ENCODE measurements around the gene ANGPTL4.

DNA sequence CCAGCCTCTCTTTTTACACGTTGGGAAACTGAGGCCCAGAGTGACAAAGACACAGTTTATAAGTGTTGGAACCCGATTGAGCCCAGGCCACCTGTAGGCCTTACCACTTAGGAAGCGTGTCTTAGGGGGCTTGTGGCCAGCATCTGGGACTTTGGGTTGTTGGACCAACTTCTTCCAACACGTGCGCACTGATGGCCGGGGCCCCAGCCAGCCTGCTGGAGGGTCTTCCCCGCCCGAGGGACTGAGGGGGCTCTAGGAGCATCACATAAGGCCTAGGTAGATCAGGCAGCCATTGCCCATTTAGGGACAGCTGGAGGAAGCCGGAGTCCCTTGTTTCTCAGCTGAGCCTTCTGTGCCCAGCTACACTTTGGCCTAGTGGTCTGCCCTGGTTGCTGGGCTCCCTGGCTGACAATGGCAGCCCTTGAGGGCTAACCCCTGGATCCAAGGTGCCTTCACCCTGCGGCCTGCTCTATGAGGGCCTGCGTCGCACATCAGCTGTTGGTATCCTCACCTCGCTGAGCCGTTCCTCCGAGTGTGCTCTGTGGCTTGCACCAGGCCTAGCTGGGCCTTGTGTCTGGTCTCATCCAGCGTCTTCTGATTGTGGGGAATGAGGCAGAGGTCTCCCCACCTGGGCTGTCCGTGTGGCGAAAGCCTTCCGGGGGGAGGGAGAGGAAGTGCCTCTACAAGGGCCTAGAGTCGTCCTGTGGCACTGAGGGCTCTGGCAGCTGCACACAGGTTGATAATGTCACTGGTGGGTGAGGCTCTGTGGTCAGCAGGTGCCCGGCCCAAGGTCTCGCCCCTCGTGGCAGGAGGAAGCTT lies 27.5 kb downstream of the ANGPTL4 start:
- TF ChIP-seq, protein P1, sequence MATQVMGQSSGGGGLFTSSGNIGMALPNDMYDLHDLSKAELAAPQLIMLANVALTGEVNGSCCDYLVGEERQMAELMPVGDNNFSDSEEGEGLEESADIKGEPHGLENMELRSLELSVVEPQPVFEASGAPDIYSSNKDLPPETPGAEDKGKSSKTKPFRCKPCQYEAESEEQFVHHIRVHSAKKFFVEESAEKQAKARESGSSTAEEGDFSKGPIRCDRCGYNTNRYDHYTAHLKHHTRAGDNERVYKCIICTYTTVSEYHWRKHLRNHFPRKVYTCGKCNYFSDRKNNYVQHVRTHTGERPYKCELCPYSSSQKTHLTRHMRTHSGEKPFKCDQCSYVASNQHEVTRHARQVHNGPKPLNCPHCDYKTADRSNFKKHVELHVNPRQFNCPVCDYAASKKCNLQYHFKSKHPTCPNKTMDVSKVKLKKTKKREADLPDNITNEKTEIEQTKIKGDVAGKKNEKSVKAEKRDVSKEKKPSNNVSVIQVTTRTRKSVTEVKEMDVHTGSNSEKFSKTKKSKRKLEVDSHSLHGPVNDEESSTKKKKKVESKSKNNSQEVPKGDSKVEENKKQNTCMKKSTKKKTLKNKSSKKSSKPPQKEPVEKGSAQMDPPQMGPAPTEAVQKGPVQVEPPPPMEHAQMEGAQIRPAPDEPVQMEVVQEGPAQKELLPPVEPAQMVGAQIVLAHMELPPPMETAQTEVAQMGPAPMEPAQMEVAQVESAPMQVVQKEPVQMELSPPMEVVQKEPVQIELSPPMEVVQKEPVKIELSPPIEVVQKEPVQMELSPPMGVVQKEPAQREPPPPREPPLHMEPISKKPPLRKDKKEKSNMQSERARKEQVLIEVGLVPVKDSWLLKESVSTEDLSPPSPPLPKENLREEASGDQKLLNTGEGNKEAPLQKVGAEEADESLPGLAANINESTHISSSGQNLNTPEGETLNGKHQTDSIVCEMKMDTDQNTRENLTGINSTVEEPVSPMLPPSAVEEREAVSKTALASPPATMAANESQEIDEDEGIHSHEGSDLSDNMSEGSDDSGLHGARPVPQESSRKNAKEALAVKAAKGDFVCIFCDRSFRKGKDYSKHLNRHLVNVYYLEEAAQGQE (IDR thresholded peaks at IDR 0.05; ENCODE audit: borderline replicate concordance): no peak
- TF ChIP-seq, protein P2, sequence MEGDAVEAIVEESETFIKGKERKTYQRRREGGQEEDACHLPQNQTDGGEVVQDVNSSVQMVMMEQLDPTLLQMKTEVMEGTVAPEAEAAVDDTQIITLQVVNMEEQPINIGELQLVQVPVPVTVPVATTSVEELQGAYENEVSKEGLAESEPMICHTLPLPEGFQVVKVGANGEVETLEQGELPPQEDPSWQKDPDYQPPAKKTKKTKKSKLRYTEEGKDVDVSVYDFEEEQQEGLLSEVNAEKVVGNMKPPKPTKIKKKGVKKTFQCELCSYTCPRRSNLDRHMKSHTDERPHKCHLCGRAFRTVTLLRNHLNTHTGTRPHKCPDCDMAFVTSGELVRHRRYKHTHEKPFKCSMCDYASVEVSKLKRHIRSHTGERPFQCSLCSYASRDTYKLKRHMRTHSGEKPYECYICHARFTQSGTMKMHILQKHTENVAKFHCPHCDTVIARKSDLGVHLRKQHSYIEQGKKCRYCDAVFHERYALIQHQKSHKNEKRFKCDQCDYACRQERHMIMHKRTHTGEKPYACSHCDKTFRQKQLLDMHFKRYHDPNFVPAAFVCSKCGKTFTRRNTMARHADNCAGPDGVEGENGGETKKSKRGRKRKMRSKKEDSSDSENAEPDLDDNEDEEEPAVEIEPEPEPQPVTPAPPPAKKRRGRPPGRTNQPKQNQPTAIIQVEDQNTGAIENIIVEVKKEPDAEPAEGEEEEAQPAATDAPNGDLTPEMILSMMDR (IDR thresholded peaks at IDR 0.05; ENCODE audit: poor library complexity, severe bottlenecking): no peak
- TF ChIP-seq EP300 (conservative IDR thresholded peaks at IDR 0.05; ENCODE audit: poor library complexity, severe bottlenecking): no peak
- TF ChIP-seq POLR2AphosphoS5 (IDR thresholded peaks at IDR 0.05): no peak
- no peak for TF ChIP-seq RAD21 (conservative IDR thresholded peaks at IDR 0.05)
- TF ChIP-seq EZH2 (IDR thresholded peaks at IDR 0.05; ENCODE audit: borderline replicate concordance, insufficient read depth, low read length, poor library complexity, severe bottlenecking): no peak
- no peak for TF ChIP-seq SMC3 (conservative IDR thresholded peaks at IDR 0.05; ENCODE audit: poor library complexity)
- no peak for TF ChIP-seq TAF1 (IDR thresholded peaks at IDR 0.05; ENCODE audit: low read depth)
